ENCODE results near the gene IL1RAPL1. TPM values are rescaled to one million over a fixed set of nuclear protein-coding genes. Genes with fewer than 3 reads are reported as not detected.
A peak's percentile ranks its signal among the peaks of the same experiment; 100 is the strongest.

IL1RAPL1 gene
- polyA plus RNA-seq, 1 donor from 2014 or later: not detected

GRCh38 chrX:29902004-29902403, 1314.8 kb downstream of the IL1RAPL1 start:
- H3K27me3 ChIP-seq (ENCODE audit: insufficient read depth, low read depth, low read length): no peaks in the 10 kb centered on the region
- H4K20me1 ChIP-seq (ENCODE audit: insufficient read depth): no peaks in the 10 kb centered on the region
- no peaks in the 10 kb centered on the region for H3K79me2 ChIP-seq (replicated peaks; ENCODE audit: insufficient read depth, low read length)
- no peaks in the 10 kb centered on the region for H3K36me3 ChIP-seq (ENCODE audit: insufficient read depth, low read length)
- H3K9ac ChIP-seq (ENCODE audit: low read length): no peak overlapping the region
- no peaks in the 10 kb centered on the region for H3F3A ChIP-seq (ENCODE audit: insufficient read depth, low read length, poor library complexity, severe bottlenecking)
- no peak overlapping the region for H3K27ac ChIP-seq (ENCODE audit: low read length)
- H3K9me3 ChIP-seq (ENCODE audit: low read length): no peaks in the 10 kb centered on the region
- H3K9me2 ChIP-seq (ENCODE audit: insufficient read depth, low read length): no peaks in the 10 kb centered on the region
- no peak for TF ChIP-seq EZH2 (IDR thresholded peaks at IDR 0.05; ENCODE audit: borderline replicate concordance, insufficient read depth, low read length, poor library complexity, severe bottlenecking)
- H3K4me3 ChIP-seq (ENCODE audit: low read length): no peak overlapping the region
- no peak overlapping the region for H3K4me2 ChIP-seq (ENCODE audit: low read length)
- no peak overlapping the region for H2AFZ ChIP-seq (ENCODE audit: low read depth, low read length)

GRCh38 chrX:29903360-29903759, 1316.1 kb downstream of the IL1RAPL1 start:
- peak; percentile 55 for TF ChIP-seq RAD21 (conservative IDR thresholded peaks at IDR 0.05)
- TF ChIP-seq, protein P1, sequence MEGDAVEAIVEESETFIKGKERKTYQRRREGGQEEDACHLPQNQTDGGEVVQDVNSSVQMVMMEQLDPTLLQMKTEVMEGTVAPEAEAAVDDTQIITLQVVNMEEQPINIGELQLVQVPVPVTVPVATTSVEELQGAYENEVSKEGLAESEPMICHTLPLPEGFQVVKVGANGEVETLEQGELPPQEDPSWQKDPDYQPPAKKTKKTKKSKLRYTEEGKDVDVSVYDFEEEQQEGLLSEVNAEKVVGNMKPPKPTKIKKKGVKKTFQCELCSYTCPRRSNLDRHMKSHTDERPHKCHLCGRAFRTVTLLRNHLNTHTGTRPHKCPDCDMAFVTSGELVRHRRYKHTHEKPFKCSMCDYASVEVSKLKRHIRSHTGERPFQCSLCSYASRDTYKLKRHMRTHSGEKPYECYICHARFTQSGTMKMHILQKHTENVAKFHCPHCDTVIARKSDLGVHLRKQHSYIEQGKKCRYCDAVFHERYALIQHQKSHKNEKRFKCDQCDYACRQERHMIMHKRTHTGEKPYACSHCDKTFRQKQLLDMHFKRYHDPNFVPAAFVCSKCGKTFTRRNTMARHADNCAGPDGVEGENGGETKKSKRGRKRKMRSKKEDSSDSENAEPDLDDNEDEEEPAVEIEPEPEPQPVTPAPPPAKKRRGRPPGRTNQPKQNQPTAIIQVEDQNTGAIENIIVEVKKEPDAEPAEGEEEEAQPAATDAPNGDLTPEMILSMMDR (IDR thresholded peaks at IDR 0.05; ENCODE audit: poor library complexity, severe bottlenecking): peak; percentile 52
- TF ChIP-seq POLR2AphosphoS5 (IDR thresholded peaks at IDR 0.05): no peak
- no peak overlapping the region for H3K4me2 ChIP-seq (ENCODE audit: low read length)
- no peaks in the 10 kb centered on the region for H3K9me2 ChIP-seq (ENCODE audit: insufficient read depth, low read length)
- H3K27ac ChIP-seq (ENCODE audit: low read length): no peak overlapping the region
- H3K9ac ChIP-seq (ENCODE audit: low read length): no peak overlapping the region
- no peak overlapping the region for H2AFZ ChIP-seq (ENCODE audit: low read depth, low read length)
- H3K79me2 ChIP-seq (replicated peaks; ENCODE audit: insufficient read depth, low read length): no peaks in the 10 kb centered on the region
- no peaks in the 10 kb centered on the region for H3K36me3 ChIP-seq (ENCODE audit: insufficient read depth, low read length)
- H3K27me3 ChIP-seq (ENCODE audit: insufficient read depth, low read depth, low read length): no peaks in the 10 kb centered on the region
- no peaks in the 10 kb centered on the region for H3F3A ChIP-seq (ENCODE audit: insufficient read depth, low read length, poor library complexity, severe bottlenecking)
- no peaks in the 10 kb centered on the region for H3K9me3 ChIP-seq (ENCODE audit: low read length)
- no peaks in the 10 kb centered on the region for H4K20me1 ChIP-seq (ENCODE audit: insufficient read depth)
- no peak overlapping the region for H3K4me3 ChIP-seq (ENCODE audit: low read length)

DNA sequence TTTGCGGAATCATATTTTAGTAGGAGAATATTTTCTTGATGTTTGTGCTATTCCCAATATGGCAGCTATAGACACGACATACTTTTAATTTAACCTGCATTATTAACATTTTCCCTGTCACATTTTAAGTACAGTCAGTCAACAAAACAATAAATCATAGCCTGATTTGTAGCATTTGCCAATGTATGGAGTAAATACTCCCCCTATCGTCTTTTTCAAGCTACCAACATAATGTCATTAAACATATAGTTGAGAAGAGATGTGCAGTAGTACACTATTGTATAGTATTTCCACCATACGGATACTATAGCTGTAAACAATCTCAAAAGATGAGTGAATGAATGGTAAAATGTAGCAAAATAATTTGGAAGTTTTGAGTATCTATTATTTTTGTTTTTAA, 1324.4 kb downstream of the IL1RAPL1 start:
- Histone ChIP-seq H4K20me1 (ENCODE audit: insufficient read depth) (no peaks in the 10 kb centered on the region), H3K9me3 (ENCODE audit: low read length) (no peaks in the 10 kb centered on the region), H3K36me3 (ENCODE audit: insufficient read depth, low read length) (no peaks in the 10 kb centered on the region), H2AFZ (ENCODE audit: low read depth, low read length) (no peak overlapping the region), H3K9ac (ENCODE audit: low read length) (no peak overlapping the region), H3K4me2 (ENCODE audit: low read length) (no peak overlapping the region), H3K79me2 (replicated peaks; ENCODE audit: insufficient read depth, low read length) (no peaks in the 10 kb centered on the region), H3K9me2 (ENCODE audit: insufficient read depth, low read length) (no peaks in the 10 kb centered on the region), H3K4me3 (ENCODE audit: low read length) (no peak overlapping the region), H3F3A (ENCODE audit: insufficient read depth, low read length, poor library complexity, severe bottlenecking) (no peaks in the 10 kb centered on the region), H3K27ac (ENCODE audit: low read length) (no peak overlapping the region), H3K27me3 (ENCODE audit: insufficient read depth, low read depth, low read length) (no peaks in the 10 kb centered on the region)
- TF ChIP-seq, protein P1 (IDR thresholded peaks at IDR 0.05; ENCODE audit: poor library complexity, severe bottlenecking): no peak
- TF ChIP-seq POLR2AphosphoS5 (IDR thresholded peaks at IDR 0.05) (no peak), SMC3 (conservative IDR thresholded peaks at IDR 0.05; ENCODE audit: poor library complexity) (no peak), TAF1 (IDR thresholded peaks at IDR 0.05; ENCODE audit: low read depth) (no peak), RAD21 (conservative IDR thresholded peaks at IDR 0.05) (no peak), EP300 (conservative IDR thresholded peaks at IDR 0.05; ENCODE audit: poor library complexity, severe bottlenecking) (no peak), EZH2 (IDR thresholded peaks at IDR 0.05; ENCODE audit: borderline replicate concordance, insufficient read depth, low read length, poor library complexity, severe bottlenecking) (no peak), MXI1 (conservative IDR thresholded peaks at IDR 0.05; ENCODE audit: poor library complexity, severe bottlenecking) (no peak)
- TF ChIP-seq, protein P2, sequence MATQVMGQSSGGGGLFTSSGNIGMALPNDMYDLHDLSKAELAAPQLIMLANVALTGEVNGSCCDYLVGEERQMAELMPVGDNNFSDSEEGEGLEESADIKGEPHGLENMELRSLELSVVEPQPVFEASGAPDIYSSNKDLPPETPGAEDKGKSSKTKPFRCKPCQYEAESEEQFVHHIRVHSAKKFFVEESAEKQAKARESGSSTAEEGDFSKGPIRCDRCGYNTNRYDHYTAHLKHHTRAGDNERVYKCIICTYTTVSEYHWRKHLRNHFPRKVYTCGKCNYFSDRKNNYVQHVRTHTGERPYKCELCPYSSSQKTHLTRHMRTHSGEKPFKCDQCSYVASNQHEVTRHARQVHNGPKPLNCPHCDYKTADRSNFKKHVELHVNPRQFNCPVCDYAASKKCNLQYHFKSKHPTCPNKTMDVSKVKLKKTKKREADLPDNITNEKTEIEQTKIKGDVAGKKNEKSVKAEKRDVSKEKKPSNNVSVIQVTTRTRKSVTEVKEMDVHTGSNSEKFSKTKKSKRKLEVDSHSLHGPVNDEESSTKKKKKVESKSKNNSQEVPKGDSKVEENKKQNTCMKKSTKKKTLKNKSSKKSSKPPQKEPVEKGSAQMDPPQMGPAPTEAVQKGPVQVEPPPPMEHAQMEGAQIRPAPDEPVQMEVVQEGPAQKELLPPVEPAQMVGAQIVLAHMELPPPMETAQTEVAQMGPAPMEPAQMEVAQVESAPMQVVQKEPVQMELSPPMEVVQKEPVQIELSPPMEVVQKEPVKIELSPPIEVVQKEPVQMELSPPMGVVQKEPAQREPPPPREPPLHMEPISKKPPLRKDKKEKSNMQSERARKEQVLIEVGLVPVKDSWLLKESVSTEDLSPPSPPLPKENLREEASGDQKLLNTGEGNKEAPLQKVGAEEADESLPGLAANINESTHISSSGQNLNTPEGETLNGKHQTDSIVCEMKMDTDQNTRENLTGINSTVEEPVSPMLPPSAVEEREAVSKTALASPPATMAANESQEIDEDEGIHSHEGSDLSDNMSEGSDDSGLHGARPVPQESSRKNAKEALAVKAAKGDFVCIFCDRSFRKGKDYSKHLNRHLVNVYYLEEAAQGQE (IDR thresholded peaks at IDR 0.05; ENCODE audit: borderline replicate concordance): no peak
